K562 (cell line): Measurements from ENCODE around the gene ZNF581. TPM values are rescaled to one million over a fixed set of nuclear protein-coding genes. Genes with fewer than 3 reads are reported as not detected.

ENCODE experiments used
- CC2D1A ChIP-seq: fragments of 450-650 bp; IDR thresholded peaks from 2 replicates; pipeline ENCODE4 v1.6.1; 2017; ENCODE audit warnings: mild to moderate bottlenecking
- EHMT2 ChIP-seq: fragments of 450-650 bp; IDR thresholded peaks from 2 replicates; pipeline ENCODE4 v1.6.1; 2018; ENCODE audit warnings: antibody characterized with exemption
- FOXM1 ChIP-seq, 2 experiments: fragments of 450-650 bp in 1 of 2; sonication (generic) in 1 of 2; formaldehyde crosslinking in 1 of 2; IDR thresholded peaks; 2 replicates each; pipeline versions ENCODE4 v1.6.1 to v1.9.0; 2017 to 2022; ENCODE audit warnings: low read depth in 2 of 2, mild to moderate bottlenecking in 2 of 2, missing genetic modification reagents in 1 of 2, moderate library complexity in 1 of 2
- HMG20B ChIP-seq: fragments of 250-450 bp; sonication (Bioruptor Pico); IDR thresholded peaks from 2 replicates; pipeline ENCODE4 v1.5.0; 2021; ENCODE audit warnings: mild to moderate bottlenecking
- MAX ChIP-seq: sonication (generic); formaldehyde crosslinking; IDR thresholded peaks from 2 replicates; pipeline ENCODE4 v1.9.0; 2022; ENCODE audit warnings: mild to moderate bottlenecking, missing genetic modification reagents
- MYC ChIP-seq, 2 experiments: fragments of 250-450 bp in 1 of 2; sonication (Bioruptor Pico) in 1 of 2; IDR thresholded peaks; 2 replicates each; pipeline versions ENCODE4 v1.5.1 to v1.6.1; 2012 to 2021; ENCODE audit warnings: low read depth in 2 of 2, borderline replicate concordance in 1 of 2, improper control_type of control experiment in 1 of 2, low read length in 1 of 2, mild to moderate bottlenecking in 1 of 2, moderate library complexity in 1 of 2
- RAD21 ChIP-seq, 2 experiments: fragments of 250-450 bp in 1 of 2; fragments of 450-650 bp in 1 of 2; sonication (Bioruptor Pico) in 1 of 2; formaldehyde crosslinking in 1 of 2; IDR thresholded peaks in 1 of 2; conservative IDR thresholded peaks in 1 of 2; 2 replicates each; pipeline versions ENCODE4 v1.4.0 to v1.8.0; 2020 to 2022; ENCODE audit warnings: mild to moderate bottlenecking in 2 of 2, moderate library complexity in 1 of 2
- SMC3 ChIP-seq: conservative IDR thresholded peaks from 2 replicates; pipeline ENCODE4 v1.6.1; 2011; ENCODE audit warnings: low read depth, low read length, improper control_type of control experiment; ENCODE audit not compliant: insufficient read depth
- SUPT5H ChIP-seq: fragments of 450-650 bp; IDR thresholded peaks from 2 replicates; pipeline ENCODE4 v1.6.1; 2016
- TRIM24 ChIP-seq, 2 experiments: fragments of 450-650 bp; IDR thresholded peaks; 2 replicates each; pipeline ENCODE4 v1.6.1; 2016
- ZBTB33 ChIP-seq: sonication (generic); formaldehyde crosslinking; IDR thresholded peaks from 2 replicates; pipeline ENCODE4 v1.8.1; 2023; ENCODE audit warnings: mild to moderate bottlenecking, missing genetic modification reagents
- polyA plus RNA-seq, 8 experiments: library from polyadenylated mRNA; depleted of rRNA in 4 of 8; stranded (reverse) in 5 of 8; unstranded in 3 of 8; fragments of >200 nt; fragmentation: Nextera tagmentation in 2 of 8; fragmentation: Illumina TruSeq in 1 of 8; extraction: Ambion mirVana in 2 of 8; extraction: Trizol in 1 of 8; gene quantifications; 2 replicates each; pipeline versions ENCODE4 v1.2.1 to v1.2.3, GENCODE V29; 2011 to 2014; ENCODE audit warnings: inconsistent platforms in 1 of 8, missing spikeins in 1 of 8
- total RNA-seq, 7 experiments: library from RNA; depleted of rRNA in 6 of 7; stranded (reverse); fragments of >200 nt in 6 of 7; fragmentation: Illumina TruSeq in 2 of 7; extraction: Trizol in 2 of 7; gene quantifications; 2 replicates each; pipeline versions ENCODE4 v1.2.1 to v1.2.3, GENCODE V29; 2011 to 2021; ENCODE audit warnings: low replicate concordance in 1 of 7
- TF ChIP-seq, protein P1 (sequence below): sonication (generic); formaldehyde crosslinking; IDR thresholded peaks from 2 replicates; pipeline ENCODE4 v1.8.0; 2022; ENCODE audit warnings: missing genetic modification reagents, mild to moderate bottlenecking, moderate library complexity, borderline replicate concordance
- TF ChIP-seq, protein P2 (sequence below), 3 experiments: fragments of 200-800 bp in 1 of 3; fragments of 250-450 bp in 1 of 3; fragments of 450-650 bp in 1 of 3; sonication (Bioruptor Pico) in 1 of 3; sonication (Bioruptor generic) in 1 of 3; formaldehyde crosslinking in 1 of 3; IDR thresholded peaks; 2 replicates each; pipeline versions ENCODE4 v1.6.1 to v1.8.0; 2016 to 2022; ENCODE audit warnings: mild to moderate bottlenecking in 2 of 3, missing genetic modification characterization in 2 of 3, missing compliant biosample characterization in 1 of 3, moderate library complexity in 1 of 3
- TF ChIP-seq, protein P3 (sequence below), 2 experiments: fragments of 150-350 bp in 1 of 2; IDR thresholded peaks; 2 replicates each; pipeline ENCODE4 v1.6.1; 2012 to 2016; ENCODE audit warnings: low read depth in 2 of 2, low read length in 2 of 2, mild to moderate bottlenecking in 1 of 2, moderate library complexity in 1 of 2

ZNF581 gene
- total and polyA plus RNA-seq, 9 of the 15 experiments (the other 6 are each of a cell fraction or from before 2014, with no cell fraction given), result 2.4 to 39.4 (median 15.4) TPM

DNA sequence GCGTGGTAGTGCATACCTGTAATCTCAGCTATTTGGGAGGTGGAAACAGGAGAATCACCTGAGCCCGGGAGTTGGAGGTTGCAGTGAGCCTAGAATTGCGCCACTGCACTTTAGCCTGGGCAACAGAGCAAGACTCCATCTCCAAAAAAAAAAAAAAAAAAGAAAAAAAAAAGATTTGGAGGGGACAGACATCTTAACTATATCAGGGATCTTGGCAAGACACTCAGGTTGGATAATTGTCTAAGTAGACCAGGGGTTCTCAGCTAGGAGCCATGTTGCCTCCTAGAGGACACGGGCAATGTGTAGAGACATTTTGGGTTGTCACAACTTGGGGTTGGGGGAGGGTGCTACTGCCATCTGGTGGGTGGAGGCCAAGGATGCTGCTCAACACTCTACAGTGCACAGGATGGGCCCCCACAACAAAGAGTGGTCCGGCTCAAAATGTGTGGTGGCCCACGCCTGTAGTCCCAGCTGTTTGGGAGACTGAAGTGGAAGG lies 4.5 kb upstream of the ZNF581 start (continued):
- TF ChIP-seq ZBTB33 (CRISPR knock-in tag), result peak; percentile 70; the same call in 1 of the 2 replicates
- TF ChIP-seq, protein P1, sequence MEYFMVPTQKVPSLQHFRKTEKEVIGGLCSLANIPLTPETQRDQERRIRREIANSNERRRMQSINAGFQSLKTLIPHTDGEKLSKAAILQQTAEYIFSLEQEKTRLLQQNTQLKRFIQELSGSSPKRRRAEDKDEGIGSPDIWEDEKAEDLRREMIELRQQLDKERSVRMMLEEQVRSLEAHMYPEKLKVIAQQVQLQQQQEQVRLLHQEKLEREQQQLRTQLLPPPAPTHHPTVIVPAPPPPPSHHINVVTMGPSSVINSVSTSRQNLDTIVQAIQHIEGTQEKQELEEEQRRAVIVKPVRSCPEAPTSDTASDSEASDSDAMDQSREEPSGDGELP, result peak; percentile 18; the same call in 1 of the 2 replicates
- TF ChIP-seq RAD21 (CRISPR knock-in tag; conservative IDR thresholded peaks at IDR 0.05 in 1 of 2, IDR thresholded peaks at IDR 0.05 in 1 of 2), result peak in 1 of 2 experiments; percentile 23; a peak in 2 of 4 replicates
- TF ChIP-seq MAX (CRISPR knock-in tag), result no peak
- 0 out of 2 replicates have a peak, but pooled peaks have one; percentile 20 for TF ChIP-seq FOXM1 (IDR thresholded peaks at IDR 0.05; ENCODE audit: low read depth)
- no peak for TF ChIP-seq FOXM1 (CRISPR knock-in tag; IDR thresholded peaks at IDR 0.05; ENCODE audit: low read depth)
- peak; percentile 47; the same call in 1 of the 2 replicates for TF ChIP-seq MYC (IDR thresholded peaks at IDR 0.05; ENCODE audit: low read depth, low read length)
- TF ChIP-seq MYC (CRISPR knock-in tag; IDR thresholded peaks at IDR 0.05; ENCODE audit: borderline replicate concordance, low read depth), result no peak
- TF ChIP-seq SMC3, result 0 out of 2 replicates have a peak, but pooled peaks have one; percentile 14
- TF ChIP-seq, protein P2, sequence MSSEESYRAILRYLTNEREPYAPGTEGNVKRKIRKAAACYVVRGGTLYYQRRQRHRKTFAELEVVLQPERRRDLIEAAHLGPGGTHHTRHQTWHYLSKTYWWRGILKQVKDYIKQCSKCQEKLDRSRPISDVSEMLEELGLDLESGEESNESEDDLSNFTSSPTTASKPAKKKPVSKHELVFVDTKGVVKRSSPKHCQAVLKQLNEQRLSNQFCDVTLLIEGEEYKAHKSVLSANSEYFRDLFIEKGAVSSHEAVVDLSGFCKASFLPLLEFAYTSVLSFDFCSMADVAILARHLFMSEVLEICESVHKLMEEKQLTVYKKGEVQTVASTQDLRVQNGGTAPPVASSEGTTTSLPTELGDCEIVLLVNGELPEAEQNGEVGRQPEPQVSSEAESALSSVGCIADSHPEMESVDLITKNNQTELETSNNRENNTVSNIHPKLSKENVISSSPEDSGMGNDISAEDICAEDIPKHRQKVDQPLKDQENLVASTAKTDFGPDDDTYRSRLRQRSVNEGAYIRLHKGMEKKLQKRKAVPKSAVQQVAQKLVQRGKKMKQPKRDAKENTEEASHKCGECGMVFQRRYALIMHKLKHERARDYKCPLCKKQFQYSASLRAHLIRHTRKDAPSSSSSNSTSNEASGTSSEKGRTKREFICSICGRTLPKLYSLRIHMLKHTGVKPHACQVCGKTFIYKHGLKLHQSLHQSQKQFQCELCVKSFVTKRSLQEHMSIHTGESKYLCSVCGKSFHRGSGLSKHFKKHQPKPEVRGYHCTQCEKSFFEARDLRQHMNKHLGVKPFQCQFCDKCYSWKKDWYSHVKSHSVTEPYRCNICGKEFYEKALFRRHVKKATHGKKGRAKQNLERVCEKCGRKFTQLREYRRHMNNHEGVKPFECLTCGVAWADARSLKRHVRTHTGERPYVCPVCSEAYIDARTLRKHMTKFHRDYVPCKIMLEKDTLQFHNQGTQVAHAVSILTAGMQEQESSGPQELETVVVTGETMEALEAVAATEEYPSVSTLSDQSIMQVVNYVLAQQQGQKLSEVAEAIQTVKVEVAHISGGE (CRISPR knock-in tag; IDR thresholded peaks at IDR 0.05), result peak in 1 of 3 experiments; percentile 28; a peak in 1 of 6 replicates
- TF ChIP-seq HMG20B (CRISPR knock-in tag), result no peak
- TF ChIP-seq, protein P3, sequence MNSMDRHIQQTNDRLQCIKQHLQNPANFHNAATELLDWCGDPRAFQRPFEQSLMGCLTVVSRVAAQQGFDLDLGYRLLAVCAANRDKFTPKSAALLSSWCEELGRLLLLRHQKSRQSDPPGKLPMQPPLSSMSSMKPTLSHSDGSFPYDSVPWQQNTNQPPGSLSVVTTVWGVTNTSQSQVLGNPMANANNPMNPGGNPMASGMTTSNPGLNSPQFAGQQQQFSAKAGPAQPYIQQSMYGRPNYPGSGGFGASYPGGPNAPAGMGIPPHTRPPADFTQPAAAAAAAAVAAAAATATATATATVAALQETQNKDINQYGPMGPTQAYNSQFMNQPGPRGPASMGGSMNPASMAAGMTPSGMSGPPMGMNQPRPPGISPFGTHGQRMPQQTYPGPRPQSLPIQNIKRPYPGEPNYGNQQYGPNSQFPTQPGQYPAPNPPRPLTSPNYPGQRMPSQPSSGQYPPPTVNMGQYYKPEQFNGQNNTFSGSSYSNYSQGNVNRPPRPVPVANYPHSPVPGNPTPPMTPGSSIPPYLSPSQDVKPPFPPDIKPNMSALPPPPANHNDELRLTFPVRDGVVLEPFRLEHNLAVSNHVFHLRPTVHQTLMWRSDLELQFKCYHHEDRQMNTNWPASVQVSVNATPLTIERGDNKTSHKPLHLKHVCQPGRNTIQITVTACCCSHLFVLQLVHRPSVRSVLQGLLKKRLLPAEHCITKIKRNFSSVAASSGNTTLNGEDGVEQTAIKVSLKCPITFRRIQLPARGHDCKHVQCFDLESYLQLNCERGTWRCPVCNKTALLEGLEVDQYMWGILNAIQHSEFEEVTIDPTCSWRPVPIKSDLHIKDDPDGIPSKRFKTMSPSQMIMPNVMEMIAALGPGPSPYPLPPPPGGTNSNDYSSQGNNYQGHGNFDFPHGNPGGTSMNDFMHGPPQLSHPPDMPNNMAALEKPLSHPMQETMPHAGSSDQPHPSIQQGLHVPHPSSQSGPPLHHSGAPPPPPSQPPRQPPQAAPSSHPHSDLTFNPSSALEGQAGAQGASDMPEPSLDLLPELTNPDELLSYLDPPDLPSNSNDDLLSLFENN (IDR thresholded peaks at IDR 0.05; ENCODE audit: low read depth in 2 of 2, low read length in 2 of 2), result 0 out of 4 replicates have a peak, but pooled peaks of 1 of the 2 experiments have one; percentile 32
- 0 out of 4 replicates have a peak, but pooled peaks of 1 of the 2 experiments have one; percentile 9 for TF ChIP-seq TRIM24 (IDR thresholded peaks at IDR 0.05)
- peak; percentile 71; the same call in 1 of the 2 replicates for TF ChIP-seq EHMT2
- peak; percentile 93 for TF ChIP-seq CC2D1A
- TF ChIP-seq SUPT5H, result 0 out of 2 replicates have a peak, but pooled peaks have one; percentile 17
